ENCODE data around the gene ATP5F1E.
"Not testable (repeated sequence)": the region's sequence is repeated elsewhere in the genome, so short reads cannot be mapped to it uniquely, and the experiment has no call there.

Gene ATP5F1E

GRCh38 chr20:59018817-59019216, 13.3 kb downstream of the ATP5F1E start:
- no peak for DNase-seq

- DNase-seq = no peak
These were observed 14.5 kb downstream of the ATP5F1E start for GRCh38 chr20:59017493-59018231.

GRCh38 chr20:59016795-59017492, 15.2 kb downstream of the ATP5F1E start:
- no peak for DNase-seq

- no peak for DNase-seq
These were observed 16.1 kb downstream of the ATP5F1E start for GRCh38 chr20:59015812-59016711.

- no peak for DNase-seq
These were observed 16.7 kb downstream of the ATP5F1E start for GRCh38 chr20:59015411-59015810.

GRCh38 chr20:59014680-59015389, 17.3 kb downstream of the ATP5F1E start:
- no peak for DNase-seq

- DNase-seq = no peak
These were observed 18.1 kb downstream of the ATP5F1E start for GRCh38 chr20:59013959-59014608.

GRCh38 chr20:59013031-59013951, 18.8 kb downstream of the ATP5F1E start:
- no peak for DNase-seq

GRCh38 chr20:59011874-59012157, 20.3 kb downstream of the ATP5F1E start:
- not testable (repeated sequence) for DNase-seq

- no peak for DNase-seq
These were observed 20.9 kb downstream of the ATP5F1E start for GRCh38 chr20:59010995-59011873.

- DNase-seq = no peak
These were observed 21.7 kb downstream of the ATP5F1E start for GRCh38 chr20:59010321-59010994.

- no peak for DNase-seq
These were observed 23.3 kb downstream of the ATP5F1E start for GRCh38 chr20:59008715-59009336.

GRCh38 chr20:59007665-59008511, 24.2 kb downstream of the ATP5F1E start:
- DNase-seq = peak; percentile 83

GRCh38 chr20:59006864-59007664, 25.1 kb downstream of the ATP5F1E start, which contains the start of gene CTSZ:
TSS of gene CTSZ (minus strand) at chr20:59007254. CDS start at chr20:59007128, 126 bp downstream.
- peak; percentile 62 for DNase-seq

- no peak for DNase-seq
These were observed 25.8 kb downstream of the ATP5F1E start for GRCh38 chr20:59006167-59006863.

- no peak for DNase-seq
These were observed 26.5 kb downstream of the ATP5F1E start for GRCh38 chr20:59005523-59006166.

All from CD4-positive, alpha-beta T cell treated with Interleukin-15 for 1 hour (primary cell).